ENCODE data around the gene NCF2.
"Not testable (repeated sequence)": the region's sequence is repeated elsewhere in the genome, so short reads cannot be mapped to it uniquely, and the experiment has no call there.

GRCh38 chr1:183626236-183626635 lies 36.0 kb upstream of the NCF2 start:
- TF ChIP-seq, protein P1, sequence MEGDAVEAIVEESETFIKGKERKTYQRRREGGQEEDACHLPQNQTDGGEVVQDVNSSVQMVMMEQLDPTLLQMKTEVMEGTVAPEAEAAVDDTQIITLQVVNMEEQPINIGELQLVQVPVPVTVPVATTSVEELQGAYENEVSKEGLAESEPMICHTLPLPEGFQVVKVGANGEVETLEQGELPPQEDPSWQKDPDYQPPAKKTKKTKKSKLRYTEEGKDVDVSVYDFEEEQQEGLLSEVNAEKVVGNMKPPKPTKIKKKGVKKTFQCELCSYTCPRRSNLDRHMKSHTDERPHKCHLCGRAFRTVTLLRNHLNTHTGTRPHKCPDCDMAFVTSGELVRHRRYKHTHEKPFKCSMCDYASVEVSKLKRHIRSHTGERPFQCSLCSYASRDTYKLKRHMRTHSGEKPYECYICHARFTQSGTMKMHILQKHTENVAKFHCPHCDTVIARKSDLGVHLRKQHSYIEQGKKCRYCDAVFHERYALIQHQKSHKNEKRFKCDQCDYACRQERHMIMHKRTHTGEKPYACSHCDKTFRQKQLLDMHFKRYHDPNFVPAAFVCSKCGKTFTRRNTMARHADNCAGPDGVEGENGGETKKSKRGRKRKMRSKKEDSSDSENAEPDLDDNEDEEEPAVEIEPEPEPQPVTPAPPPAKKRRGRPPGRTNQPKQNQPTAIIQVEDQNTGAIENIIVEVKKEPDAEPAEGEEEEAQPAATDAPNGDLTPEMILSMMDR (IDR thresholded peaks at IDR 0.05): not testable (repeated sequence)
- not testable (repeated sequence) for TF ChIP-seq SIN3A (IDR thresholded peaks at IDR 0.05; ENCODE audit: borderline replicate concordance, insufficient read depth, low read depth, low read length); POLR2AphosphoS5 (IDR thresholded peaks at IDR 0.05; ENCODE audit: low read depth, low read length); REST (IDR thresholded peaks at IDR 0.05; ENCODE audit: insufficient read depth in 1 of 2, low read depth in 2 of 2, low read length in 1 of 2)

All from Panc1 (cell line).